HCT116 (cell line): ENCODE data around the gene NHSL2. TPM values are rescaled to one million over a fixed set of nuclear protein-coding genes. Genes with fewer than 3 reads are reported as not detected.

Source experiments
- ATAC-seq: fragments of 200-7000 bp; cut with Tn5 transposase; 2 replicates; pipeline ENCODE4 v1.9.1; 2020; ENCODE audit warnings: mild to moderate bottlenecking, moderate library complexity
- BruUV-seq: library from RNA; stranded (reverse); fragments of 400-500 nt; replicated peaks from 2 replicates; lab custom pipeline; 2021; lab: Mats Ljungman, UMichigan
- CTCF ChIA-PET: fragments of 300-600 bp; sonication (Branson Sonifier 250); formaldehyde crosslinking; loops from one replicate; lab custom pipeline; 2021; ENCODE audit warnings: antibody characterized with exemption; lab: Charles Lee
- POLR2A ChIA-PET: fragments of 300-600, 350-600 bp; sonication (Branson Sonifier 250); formaldehyde crosslinking; loops from one replicate; lab custom pipeline; 2021; ENCODE audit warnings: antibody characterized with exemption; lab: Charles Lee
- RAD21 ChIA-PET, 2 experiments: fragments of 300-600 bp; sonication (Branson Sonifier 250); formaldehyde crosslinking; loops; one replicate each; lab custom pipeline; 2023; ENCODE audit warnings: low total read pairs in 2 of 2; ENCODE audit not compliant: uncharacterized antibody in 2 of 2, unreplicated experiment in 2 of 2, low non-redundant PET in 1 of 2; lab: Charles Lee
- DNase-seq: peaks from one replicate; pipeline ENCODE4 v3.0.0-alpha.2; 2010; ENCODE audit warnings: low read depth, low spot score
- H2AFZ ChIP-seq: fragments of 200-600 bp; shearing (Covaris generic), sonication (generic); 2 replicates; pipeline ENCODE4 v1.6.1; 2017; ENCODE audit warnings: low read depth, mixed run types, mixed read lengths, antibody characterized with exemption, low read length; ENCODE audit not compliant: poor library complexity, severe bottlenecking
- H3K27ac ChIP-seq: 2 replicates; pipeline ENCODE4 v1.5.1; 2012; ENCODE audit warnings: low read depth, low read length
- H3K27me3 ChIP-seq: fragments of 200-600 bp; sonication (generic); 2 replicates; pipeline ENCODE4 v1.6.1; 2016; ENCODE audit warnings: mixed run types, low read length, mixed read lengths; ENCODE audit not compliant: insufficient read depth
- H3K36me3 ChIP-seq, 2 experiments: fragments of 200-500 bp in 1 of 2; fragments of 200-600 bp in 1 of 2; sonication (Bioruptor generic) in 1 of 2; sonication (generic) in 1 of 2; 2 replicates each; pipeline versions ENCODE4 v1.5.1 to v1.6.1; 2014 to 2016; ENCODE audit warnings: low read length in 2 of 2, inconsistent platforms in 1 of 2, mixed read lengths in 1 of 2, mixed run types in 1 of 2; ENCODE audit not compliant: insufficient read depth in 2 of 2, control insufficient read depth in 1 of 2
- H3K4me1 ChIP-seq, 2 experiments: fragments of 200-600 bp in 1 of 2; sonication (generic) in 1 of 2; 2 replicates each; pipeline versions ENCODE4 v1.5.1 to v1.6.1; 2012 to 2017; ENCODE audit warnings: low read length in 2 of 2, inconsistent platforms in 1 of 2, mild to moderate bottlenecking in 1 of 2, mixed read lengths in 1 of 2, mixed run types in 1 of 2, moderate library complexity in 1 of 2; ENCODE audit not compliant: insufficient read depth in 2 of 2, control insufficient read depth in 1 of 2
- H3K4me2 ChIP-seq: fragments of 200-600 bp; sonication (generic); 2 replicates; pipeline ENCODE4 v1.6.1; 2017; ENCODE audit warnings: mixed run types, low read length, mixed read lengths
- H3K4me3 ChIP-seq, 2 experiments: fragments of 200-600 bp in 1 of 2; sonication (generic) in 1 of 2; replicated peaks in 1 of 2; 2 replicates each; pipeline ENCODE4 v1.5.1; 2011 to 2016; ENCODE audit warnings: low read length in 2 of 2, control low read depth in 1 of 2, low read depth in 1 of 2, mild to moderate bottlenecking in 1 of 2, mixed read lengths in 1 of 2, mixed run types in 1 of 2
- H3K79me2 ChIP-seq: fragments of 200-600 bp; sonication (generic); 2 replicates; pipeline ENCODE4 v1.6.1; 2017; ENCODE audit warnings: mild to moderate bottlenecking, mixed run types, low read length, moderate library complexity, mixed read lengths; ENCODE audit not compliant: insufficient read depth
- H3K9ac ChIP-seq: fragments of 200-600 bp; sonication (generic); 2 replicates; pipeline ENCODE4 v1.6.1; 2016; ENCODE audit warnings: low read length, mixed read lengths
- H3K9me2 ChIP-seq: fragments of 200-600 bp; sonication (generic), shearing (Covaris generic); 2 replicates; pipeline ENCODE4 v1.6.1; 2017; ENCODE audit warnings: mixed run types, mild to moderate bottlenecking, moderate library complexity; ENCODE audit not compliant: insufficient read depth
- H3K9me3 ChIP-seq, 2 experiments: fragments of 200-500 bp in 1 of 2; fragments of 200-600 bp in 1 of 2; sonication (Bioruptor generic) in 1 of 2; sonication (generic) in 1 of 2; 2 replicates each; pipeline ENCODE4 v1.6.1; 2014 to 2017; ENCODE audit warnings: low read length in 2 of 2, mixed read lengths in 2 of 2, inconsistent platforms in 1 of 2, low read depth in 1 of 2, mild to moderate bottlenecking in 1 of 2, mixed run types in 1 of 2, moderate library complexity in 1 of 2; ENCODE audit not compliant: control insufficient read depth in 1 of 2, insufficient read depth in 1 of 2
- H4K20me1 ChIP-seq: fragments of 200-600 bp; sonication (generic), shearing (Covaris generic); 2 replicates; pipeline ENCODE4 v1.6.1; 2017; ENCODE audit warnings: mixed run types, mild to moderate bottlenecking, moderate library complexity; ENCODE audit not compliant: insufficient read depth
- CTCF ChIP-seq, 3 experiments: fragments of 200-600 bp in 1 of 3; sonication (generic) in 1 of 3; IDR thresholded peaks in 2 of 3; conservative IDR thresholded peaks in 1 of 3; 2 replicates each; pipeline ENCODE4 v1.5.1; 2012 to 2017; ENCODE audit warnings: low read depth in 2 of 3, low read length in 2 of 3, antibody characterized with exemption in 1 of 3, borderline replicate concordance in 1 of 3, control low read depth in 1 of 3, mild to moderate bottlenecking in 1 of 3, mixed read lengths in 1 of 3, mixed run types in 1 of 3, moderate library complexity in 1 of 3; ENCODE audit not compliant: insufficient read depth in 1 of 3
- REST ChIP-seq: IDR thresholded peaks from 2 replicates; pipeline ENCODE4 v1.6.1; 2012; ENCODE audit warnings: low read depth
- SRF ChIP-seq: IDR thresholded peaks from 2 replicates; pipeline ENCODE4 v1.6.1; 2012; ENCODE audit warnings: low read depth
- intact Hi-C: fragments of 100-400 bp; cut with micrococcal nuclease; formaldehyde crosslinking; loops from 2 replicates; pipeline ENCODE4 v1.10.0; 2022
- total RNA-seq: library from RNA; stranded (reverse); gene quantifications from one replicate; pipeline ENCODE4 v1.2.1, GENCODE V29; 2021; ENCODE audit not compliant: unreplicated experiment

NHSL2 gene
- total RNA-seq, 1 experiment from 2014 or later = 0.22 TPM

- no peak for TF ChIP-seq REST
- TF ChIP-seq CTCF (IDR thresholded peaks at IDR 0.05 in 2 of 3, conservative IDR thresholded peaks at IDR 0.05 in 1 of 3; ENCODE audit: borderline replicate concordance in 1 of 3, insufficient read depth in 1 of 3, low read depth in 2 of 3, low read length in 2 of 3) = no peak
- TF ChIP-seq SRF = no peak
Measured at GRCh38 chrX:72128183-72128834, 217.7 kb downstream of the NHSL2 start (continued).

GRCh38 chrX:72128881-72129280 lies 218.2 kb downstream of the NHSL2 start:
- intact Hi-C loops = loop anchor here (5.0 to 10.0 kb wide), 2 partner anchors 127 to 254 kb away; no protein-coding TSS in a partner anchor
- POLR2A ChIA-PET = no interaction called here
- no peak for DNase-seq

More at GRCh38 chrX:72128881-72129280, 218.2 kb downstream of the NHSL2 start:
- no peak overlapping the region for H3K9ac ChIP-seq
- no peak overlapping the region for H2AFZ ChIP-seq
- no peak overlapping the region for H3K4me3 ChIP-seq
- H3K27me3 ChIP-seq = no peaks in the 10 kb centered on the region
- H3K36me3 ChIP-seq = no peaks in the 10 kb centered on the region
- H3K79me2 ChIP-seq = no peaks in the 10 kb centered on the region
- H3K9me2 ChIP-seq = no peaks in the 10 kb centered on the region
- peak; percentile 28; the same call in 1 of the 2 replicates for ATAC-seq
- H3K9me3 ChIP-seq = no peaks in the 10 kb centered on the region
- CTCF ChIA-PET = interaction anchor here (0.9 kb wide), 1 partner anchor 52 kb away, joined by 3 read pairs; no protein-coding TSS in a partner anchor
- H3K4me1 ChIP-seq = peaks cover 4 to 18% of the 10 kb centered on the region in 2 experiments; a peak in 3 of 4 replicates
- no TSS peak for BruUV-seq
- TF ChIP-seq REST = no peak
- peak; percentile 24 to 47 (median 47); a peak in 5 of 6 replicates for TF ChIP-seq CTCF (IDR thresholded peaks at IDR 0.05 in 2 of 3, conservative IDR thresholded peaks at IDR 0.05 in 1 of 3; ENCODE audit: borderline replicate concordance in 1 of 3, insufficient read depth in 1 of 3, low read depth in 2 of 3, low read length in 2 of 3)
- H3K27ac ChIP-seq = no peak overlapping the region
- no peaks in the 10 kb centered on the region for H4K20me1 ChIP-seq
- H3K4me2 ChIP-seq = no peak overlapping the region
- RAD21 ChIA-PET = no interaction called here
